GM13976 (cell line): Measurements from ENCODE around the gene KLHL13.

Experiments
- DNase-seq: peaks from one replicate; pipeline ENCODE4 v3.0.0; 2012; ENCODE audit warnings: low spot score
- in situ Hi-C: fragments of 300-500 bp; cut with MboI; formaldehyde crosslinking; loops from one replicate; pipeline ENCODE4 v1.12.0; 2022; ENCODE audit warnings: low sequenced_read_pairs, mixed read lengths, inconsistent platforms; ENCODE audit not compliant: unreplicated experiment
- TF ChIP-seq, protein P1 (sequence below): IDR thresholded peaks from 2 replicates; pipeline ENCODE4 v1.5.1; 2012; ENCODE audit warnings: borderline replicate concordance, mild to moderate bottlenecking; ENCODE audit not compliant: insufficient read depth; ENCODE audit errors: extremely low read depth, missing control alignments, control extremely low read depth

The KLHL13 gene

DNA sequence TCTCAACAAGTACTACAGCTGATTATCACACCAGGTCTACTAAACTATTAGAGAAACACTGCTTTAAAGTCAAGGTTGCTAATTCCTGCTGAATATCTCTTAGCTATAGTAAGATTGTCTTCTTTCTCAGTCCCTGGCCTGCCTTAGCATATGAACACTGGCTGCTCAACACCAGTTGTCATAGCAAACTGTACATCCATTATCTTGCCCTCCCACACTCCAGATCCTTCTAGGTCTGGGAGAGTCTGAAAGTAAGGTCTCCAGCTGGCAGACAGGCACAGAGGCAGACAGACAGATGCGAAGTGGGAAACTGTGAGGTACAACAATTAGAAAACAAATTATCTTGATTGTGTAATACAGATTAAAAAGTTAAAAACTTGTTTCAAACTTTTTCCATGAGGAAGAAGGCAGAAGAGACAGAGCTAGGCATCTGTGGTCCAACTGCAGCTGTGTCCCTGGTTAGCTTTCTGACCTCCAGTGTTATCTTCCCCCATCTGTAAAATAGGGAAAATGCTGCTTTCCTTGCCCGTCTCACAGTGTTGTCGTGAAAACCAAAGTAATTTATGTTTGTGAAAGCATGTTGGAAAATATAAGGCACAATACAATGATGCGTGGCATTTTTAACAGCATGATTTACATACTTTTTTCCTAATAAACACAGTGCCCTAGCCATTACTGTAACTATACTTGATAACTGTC, 133.8 kb downstream of the KLHL13 start:
- TF ChIP-seq, protein P1, sequence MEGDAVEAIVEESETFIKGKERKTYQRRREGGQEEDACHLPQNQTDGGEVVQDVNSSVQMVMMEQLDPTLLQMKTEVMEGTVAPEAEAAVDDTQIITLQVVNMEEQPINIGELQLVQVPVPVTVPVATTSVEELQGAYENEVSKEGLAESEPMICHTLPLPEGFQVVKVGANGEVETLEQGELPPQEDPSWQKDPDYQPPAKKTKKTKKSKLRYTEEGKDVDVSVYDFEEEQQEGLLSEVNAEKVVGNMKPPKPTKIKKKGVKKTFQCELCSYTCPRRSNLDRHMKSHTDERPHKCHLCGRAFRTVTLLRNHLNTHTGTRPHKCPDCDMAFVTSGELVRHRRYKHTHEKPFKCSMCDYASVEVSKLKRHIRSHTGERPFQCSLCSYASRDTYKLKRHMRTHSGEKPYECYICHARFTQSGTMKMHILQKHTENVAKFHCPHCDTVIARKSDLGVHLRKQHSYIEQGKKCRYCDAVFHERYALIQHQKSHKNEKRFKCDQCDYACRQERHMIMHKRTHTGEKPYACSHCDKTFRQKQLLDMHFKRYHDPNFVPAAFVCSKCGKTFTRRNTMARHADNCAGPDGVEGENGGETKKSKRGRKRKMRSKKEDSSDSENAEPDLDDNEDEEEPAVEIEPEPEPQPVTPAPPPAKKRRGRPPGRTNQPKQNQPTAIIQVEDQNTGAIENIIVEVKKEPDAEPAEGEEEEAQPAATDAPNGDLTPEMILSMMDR = no peak
- in situ Hi-C loops = no loop called here
- DNase-seq = no peak

- TF ChIP-seq, protein P1 = no peak
- DNase-seq = no peak
- in situ Hi-C loops = no loop called here
Observed at GRCh38 chrX:117978402-117978801, 138.2 kb downstream of the KLHL13 start.

GRCh38 chrX:117977526-117977925, 139.1 kb downstream of the KLHL13 start:
- in situ Hi-C loops = no loop called here
- TF ChIP-seq, protein P1 = no peak
- DNase-seq = no peak

DNA sequence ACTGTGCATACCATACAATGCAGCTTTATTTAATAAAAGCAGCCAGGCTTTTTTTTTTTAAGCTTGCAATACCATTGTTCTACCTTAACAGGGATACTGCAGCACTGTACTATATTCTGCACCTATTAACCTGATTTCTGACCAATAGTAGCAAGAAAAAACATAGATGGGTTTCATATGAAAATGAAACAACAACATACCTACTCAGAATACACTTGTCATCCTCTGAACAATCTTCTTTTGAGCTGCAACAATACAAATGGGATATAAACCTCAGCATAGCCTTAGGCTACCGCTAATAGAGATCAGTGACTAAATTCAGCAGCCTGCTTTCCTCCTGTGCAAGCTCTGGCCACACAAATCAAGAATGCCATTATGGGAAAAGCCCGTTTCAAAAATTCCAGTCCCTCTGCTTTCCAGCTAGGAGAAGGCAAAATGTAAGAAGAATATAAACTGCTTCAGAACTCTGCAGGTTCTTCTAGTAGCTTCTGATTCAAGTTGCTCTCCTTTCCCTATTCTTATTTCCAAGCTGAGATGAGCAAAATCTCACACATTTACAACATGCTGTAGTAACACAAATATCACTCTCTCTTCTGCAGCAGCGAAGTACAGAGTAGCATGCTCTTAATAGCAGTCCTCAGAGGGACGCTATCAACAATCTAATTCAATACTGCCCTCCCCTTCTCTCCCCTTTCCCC, 143.4 kb downstream of the KLHL13 start:
- DNase-seq = no peak
- TF ChIP-seq, protein P1 = no peak
- in situ Hi-C loops = no loop called here

DNA sequence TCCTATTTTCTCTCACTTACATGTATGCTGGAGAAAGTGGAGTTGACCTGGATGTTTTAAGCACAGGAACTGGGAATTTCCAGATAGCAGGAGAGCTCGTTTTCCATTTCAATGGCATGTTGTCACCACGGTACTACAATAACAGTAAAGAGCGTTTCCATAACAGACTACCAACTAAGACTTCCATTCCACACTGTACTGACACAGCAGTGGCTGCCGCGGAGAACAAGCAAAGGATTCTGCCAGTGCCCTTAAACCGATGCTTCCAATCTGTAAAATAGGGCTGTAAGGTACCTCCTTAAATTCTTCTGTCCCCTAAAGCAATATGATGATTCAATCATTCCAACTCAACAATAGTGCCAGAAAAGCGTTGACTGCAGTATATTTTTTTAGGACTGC, 143.9 kb downstream of the KLHL13 start:
- no peak for DNase-seq
- TF ChIP-seq, protein P1 = no peak
- in situ Hi-C loops = no loop called here

DNA sequence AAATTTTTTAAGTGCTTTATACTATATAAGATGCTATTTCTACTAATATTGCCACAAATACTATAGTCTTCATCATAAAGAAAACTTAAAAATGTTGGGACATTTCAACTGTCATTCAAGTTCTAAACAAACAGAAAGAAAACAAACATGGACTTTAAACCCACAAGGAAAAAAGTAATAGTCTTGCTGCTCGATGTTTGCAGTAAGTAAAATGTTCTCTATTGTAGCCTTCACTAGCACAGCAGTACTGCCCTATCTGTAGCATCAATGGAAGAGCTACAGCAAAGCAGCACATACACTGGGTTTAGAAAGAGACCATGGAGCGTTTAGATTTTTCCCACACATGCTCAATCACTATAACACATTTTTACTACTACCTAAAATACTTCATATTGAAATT, 146.8 kb downstream of the KLHL13 start:
- in situ Hi-C loops = no loop called here
- TF ChIP-seq, protein P1 = no peak
- DNase-seq = no peak
